K562 (cell line): ENCODE data around the gene ILF2. TPM values are rescaled to one million over a fixed set of nuclear protein-coding genes. Genes with fewer than 3 reads are reported as not detected.
A peak's percentile ranks its signal among the peaks of the same experiment; 100 is the strongest.

Experiments used
- ASH1L ChIP-seq: fragments of 450-650 bp; IDR thresholded peaks from 2 replicates; pipeline ENCODE4 v1.6.1; 2018; ENCODE audit warnings: borderline replicate concordance, mild to moderate bottlenecking, low read depth; ENCODE audit not compliant: partially characterized antibody
- COPS2 ChIP-seq: fragments of 450-650 bp; conservative IDR thresholded peaks from 2 replicates; pipeline ENCODE4 v1.6.1; 2016; ENCODE audit warnings: mild to moderate bottlenecking, moderate library complexity
- DMBX1 ChIP-seq: fragments of 250-450 bp; sonication (Bioruptor Pico); IDR thresholded peaks from 2 replicates; pipeline ENCODE4 v1.8.0; 2022; ENCODE audit warnings: inconsistent platforms, mild to moderate bottlenecking, moderate library complexity, borderline replicate concordance
- EWSR1 ChIP-seq: fragments of 450-650 bp; IDR thresholded peaks from 2 replicates; pipeline ENCODE4 v1.6.1; 2018; ENCODE audit warnings: borderline replicate concordance, mild to moderate bottlenecking, low read depth, moderate library complexity; ENCODE audit not compliant: partially characterized antibody
- GABPA ChIP-seq: fragments of 200-800 bp; sonication (Bioruptor generic); conservative IDR thresholded peaks from 2 replicates; pipeline ENCODE4 v1.6.1; 2016; ENCODE audit warnings: low read depth, missing genetic modification characterization, missing compliant biosample characterization
- HDAC1 ChIP-seq, 2 experiments: fragments of 450-650 bp; IDR thresholded peaks; 2 replicates each; pipeline ENCODE4 v1.6.1; 2016 to 2017; ENCODE audit warnings: inconsistent platforms in 1 of 2, mild to moderate bottlenecking in 1 of 2, moderate library complexity in 1 of 2
- HMGN3 ChIP-seq: IDR thresholded peaks from 2 replicates; pipeline ENCODE4 v1.6.1; 2011; ENCODE audit warnings: borderline replicate concordance, low read depth, mild to moderate bottlenecking, mixed read lengths, low read length; ENCODE audit not compliant: insufficient read length; ENCODE audit errors: extremely low read depth
- KDM5B ChIP-seq: fragments of 200-600 bp; sonication (generic); IDR thresholded peaks from 2 replicates; pipeline ENCODE4 v1.6.1; 2012; ENCODE audit warnings: low read depth, mild to moderate bottlenecking, moderate library complexity, low read length, control low read depth, inconsistent platforms; ENCODE audit not compliant: insufficient replicate concordance
- KHSRP ChIP-seq: fragments of 450-650 bp; IDR thresholded peaks from 2 replicates; pipeline ENCODE4 v1.6.1; 2017
- MTA2 ChIP-seq: fragments of 450-650 bp; IDR thresholded peaks from 2 replicates; pipeline ENCODE4 v1.6.1; 2016; ENCODE audit warnings: low read depth
- MYC ChIP-seq, 2 experiments: fragments of 250-450 bp in 1 of 2; sonication (Bioruptor Pico) in 1 of 2; IDR thresholded peaks; 2 replicates each; pipeline versions ENCODE4 v1.5.1 to v1.6.1; 2012 to 2021; ENCODE audit warnings: low read depth in 2 of 2, borderline replicate concordance in 1 of 2, improper control_type of control experiment in 1 of 2, low read length in 1 of 2, mild to moderate bottlenecking in 1 of 2, moderate library complexity in 1 of 2
- NCOA4 ChIP-seq: fragments of 450-650 bp; IDR thresholded peaks from 2 replicates; pipeline ENCODE4 v1.6.1; 2018; ENCODE audit warnings: mild to moderate bottlenecking; ENCODE audit not compliant: partially characterized antibody
- NFIC ChIP-seq: fragments of 450-650 bp; IDR thresholded peaks from 2 replicates; pipeline ENCODE4 v1.6.1; 2017; ENCODE audit warnings: mild to moderate bottlenecking, inconsistent platforms
- POLR2A ChIP-seq: fragments of 450-650 bp; conservative IDR thresholded peaks from 2 replicates; pipeline ENCODE4 v1.6.1; 2016
- RUNX1 ChIP-seq: sonication (generic); IDR thresholded peaks from 2 replicates; pipeline ENCODE4 v1.6.1; 2016; ENCODE audit warnings: antibody characterized with exemption, low read depth
- SMAD4 ChIP-seq: fragments of 250-450 bp; sonication (Bioruptor Pico); conservative IDR thresholded peaks from 2 replicates; pipeline ENCODE4 v1.8.0; 2021; ENCODE audit warnings: inconsistent platforms, mild to moderate bottlenecking, moderate library complexity
- SRF ChIP-seq, 2 experiments: fragments of 250-450, 450-650 bp in 1 of 2; sonication (Bioruptor Pico) in 1 of 2; sonication (generic) in 1 of 2; formaldehyde crosslinking; IDR thresholded peaks; 2 replicates each; pipeline versions ENCODE4 v1.5.0 to v1.5.1; 2020 to 2022; ENCODE audit warnings: mild to moderate bottlenecking in 1 of 2, missing genetic modification reagents in 1 of 2
- ZNF197 ChIP-seq: fragments of 200-800 bp; sonication (Bioruptor generic); IDR thresholded peaks from 2 replicates; pipeline ENCODE4 v1.6.1; 2016; ENCODE audit warnings: low read depth, missing genetic modification characterization, missing compliant biosample characterization
- ZNF316 ChIP-seq: fragments of 450-650 bp; IDR thresholded peaks from 2 replicates; pipeline ENCODE4 v1.6.1; 2016
- polyA plus RNA-seq, 8 experiments: library from polyadenylated mRNA; depleted of rRNA in 4 of 8; stranded (reverse) in 5 of 8; unstranded in 3 of 8; fragments of >200 nt; fragmentation: Nextera tagmentation in 2 of 8; fragmentation: Illumina TruSeq in 1 of 8; extraction: Ambion mirVana in 2 of 8; extraction: Trizol in 1 of 8; gene quantifications; 2 replicates each; pipeline versions ENCODE4 v1.2.1 to v1.2.3, GENCODE V29; 2011 to 2014; ENCODE audit warnings: inconsistent platforms in 1 of 8, missing spikeins in 1 of 8
- total RNA-seq, 7 experiments: library from RNA; depleted of rRNA in 6 of 7; stranded (reverse); fragments of >200 nt in 6 of 7; fragmentation: Illumina TruSeq in 2 of 7; extraction: Trizol in 2 of 7; gene quantifications; 2 replicates each; pipeline versions ENCODE4 v1.2.1 to v1.2.3, GENCODE V29; 2011 to 2021; ENCODE audit warnings: low replicate concordance in 1 of 7
- TF ChIP-seq, protein P1 (sequence below): sonication (generic); IDR thresholded peaks from 2 replicates; pipeline ENCODE4 v1.6.1; 2016
- TF ChIP-seq, protein P2 (sequence below): fragments of 450-650 bp; IDR thresholded peaks from 2 replicates; pipeline ENCODE4 v1.6.1; 2016; ENCODE audit warnings: borderline replicate concordance
- TF ChIP-seq, protein P3 (sequence below): fragments of 450-650 bp; IDR thresholded peaks from 2 replicates; pipeline ENCODE4 v1.6.1; 2016; ENCODE audit warnings: mild to moderate bottlenecking
- TF ChIP-seq, protein P4 (sequence below): fragments of 250-450 bp; sonication (Bioruptor Pico); IDR thresholded peaks from 2 replicates; pipeline ENCODE4 v1.8.0; 2021; ENCODE audit warnings: borderline replicate concordance, mild to moderate bottlenecking, moderate library complexity; ENCODE audit not compliant: poor library complexity, severe bottlenecking
- TF ChIP-seq, protein P5 (sequence below): fragments of 250-450 bp; sonication (Bioruptor Pico); IDR thresholded peaks from 2 replicates; pipeline ENCODE4 v1.9.0; 2021; ENCODE audit warnings: mild to moderate bottlenecking

The ILF2 gene
- total and polyA plus RNA-seq, 9 of the 15 experiments (the other 6 are each of a cell fraction or from before 2014, with no cell fraction given) = 282 to 726 (median 474) TPM

DNA sequence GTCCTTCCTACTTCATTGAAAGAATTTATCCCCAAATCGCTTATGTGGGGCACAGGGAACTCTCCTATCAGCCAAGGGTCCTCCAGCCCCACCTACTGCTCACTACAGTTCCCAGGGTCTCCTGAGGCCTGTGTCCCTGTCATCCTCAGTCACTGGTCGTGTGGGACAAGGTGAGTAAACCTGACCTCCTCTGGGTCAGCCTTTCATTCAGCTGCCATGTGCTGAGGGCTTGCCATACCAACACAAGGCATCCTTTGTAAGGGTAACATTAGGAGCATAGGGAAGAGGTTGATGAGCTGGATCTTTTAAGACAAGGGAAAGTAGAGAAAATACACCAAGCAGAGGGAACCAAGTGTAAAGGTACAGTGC, 23.5 kb downstream of the ILF2 start (continued):
- TF ChIP-seq, protein P1, sequence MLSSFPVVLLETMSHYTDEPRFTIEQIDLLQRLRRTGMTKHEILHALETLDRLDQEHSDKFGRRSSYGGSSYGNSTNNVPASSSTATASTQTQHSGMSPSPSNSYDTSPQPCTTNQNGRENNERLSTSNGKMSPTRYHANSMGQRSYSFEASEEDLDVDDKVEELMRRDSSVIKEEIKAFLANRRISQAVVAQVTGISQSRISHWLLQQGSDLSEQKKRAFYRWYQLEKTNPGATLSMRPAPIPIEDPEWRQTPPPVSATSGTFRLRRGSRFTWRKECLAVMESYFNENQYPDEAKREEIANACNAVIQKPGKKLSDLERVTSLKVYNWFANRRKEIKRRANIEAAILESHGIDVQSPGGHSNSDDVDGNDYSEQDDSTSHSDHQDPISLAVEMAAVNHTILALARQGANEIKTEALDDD = no peak
- TF ChIP-seq RUNX1 (no peak), KHSRP (no peak; the same call in 1 of the 2 replicates), MTA2 (no peak), GABPA (no peak), MYC (IDR thresholded peaks at IDR 0.05; ENCODE audit: low read depth, low read length) (no peak), MYC (CRISPR knock-in tag; IDR thresholded peaks at IDR 0.05; ENCODE audit: borderline replicate concordance, low read depth) (no peak), COPS2 (no peak), SRF (CRISPR knock-in tag; IDR thresholded peaks at IDR 0.05) (no peak), POLR2A (peak; percentile 82), DMBX1 (no peak), ZNF197 (CRISPR knock-in tag) (no peak), KDM5B (no peak), HMGN3 (no peak), SMAD4 (no peak), ZNF316 (no peak), NFIC (0 out of 2 replicates have a peak, but pooled peaks have one; percentile 11), HDAC1 (IDR thresholded peaks at IDR 0.05) (no peak), ASH1L (no peak), EWSR1 (peak; percentile 11), NCOA4 (no peak)
- TF ChIP-seq, protein P2, sequence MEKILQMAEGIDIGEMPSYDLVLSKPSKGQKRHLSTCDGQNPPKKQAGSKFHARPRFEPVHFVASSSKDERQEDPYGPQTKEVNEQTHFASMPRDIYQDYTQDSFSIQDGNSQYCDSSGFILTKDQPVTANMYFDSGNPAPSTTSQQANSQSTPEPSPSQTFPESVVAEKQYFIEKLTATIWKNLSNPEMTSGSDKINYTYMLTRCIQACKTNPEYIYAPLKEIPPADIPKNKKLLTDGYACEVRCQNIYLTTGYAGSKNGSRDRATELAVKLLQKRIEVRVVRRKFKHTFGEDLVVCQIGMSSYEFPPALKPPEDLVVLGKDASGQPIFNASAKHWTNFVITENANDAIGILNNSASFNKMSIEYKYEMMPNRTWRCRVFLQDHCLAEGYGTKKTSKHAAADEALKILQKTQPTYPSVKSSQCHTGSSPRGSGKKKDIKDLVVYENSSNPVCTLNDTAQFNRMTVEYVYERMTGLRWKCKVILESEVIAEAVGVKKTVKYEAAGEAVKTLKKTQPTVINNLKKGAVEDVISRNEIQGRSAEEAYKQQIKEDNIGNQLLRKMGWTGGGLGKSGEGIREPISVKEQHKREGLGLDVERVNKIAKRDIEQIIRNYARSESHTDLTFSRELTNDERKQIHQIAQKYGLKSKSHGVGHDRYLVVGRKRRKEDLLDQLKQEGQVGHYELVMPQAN = no peak
- TF ChIP-seq, protein P3, sequence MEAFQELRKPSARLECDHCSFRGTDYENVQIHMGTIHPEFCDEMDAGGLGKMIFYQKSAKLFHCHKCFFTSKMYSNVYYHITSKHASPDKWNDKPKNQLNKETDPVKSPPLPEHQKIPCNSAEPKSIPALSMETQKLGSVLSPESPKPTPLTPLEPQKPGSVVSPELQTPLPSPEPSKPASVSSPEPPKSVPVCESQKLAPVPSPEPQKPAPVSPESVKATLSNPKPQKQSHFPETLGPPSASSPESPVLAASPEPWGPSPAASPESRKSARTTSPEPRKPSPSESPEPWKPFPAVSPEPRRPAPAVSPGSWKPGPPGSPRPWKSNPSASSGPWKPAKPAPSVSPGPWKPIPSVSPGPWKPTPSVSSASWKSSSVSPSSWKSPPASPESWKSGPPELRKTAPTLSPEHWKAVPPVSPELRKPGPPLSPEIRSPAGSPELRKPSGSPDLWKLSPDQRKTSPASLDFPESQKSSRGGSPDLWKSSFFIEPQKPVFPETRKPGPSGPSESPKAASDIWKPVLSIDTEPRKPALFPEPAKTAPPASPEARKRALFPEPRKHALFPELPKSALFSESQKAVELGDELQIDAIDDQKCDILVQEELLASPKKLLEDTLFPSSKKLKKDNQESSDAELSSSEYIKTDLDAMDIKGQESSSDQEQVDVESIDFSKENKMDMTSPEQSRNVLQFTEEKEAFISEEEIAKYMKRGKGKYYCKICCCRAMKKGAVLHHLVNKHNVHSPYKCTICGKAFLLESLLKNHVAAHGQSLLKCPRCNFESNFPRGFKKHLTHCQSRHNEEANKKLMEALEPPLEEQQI = no peak
- TF ChIP-seq, protein P4, sequence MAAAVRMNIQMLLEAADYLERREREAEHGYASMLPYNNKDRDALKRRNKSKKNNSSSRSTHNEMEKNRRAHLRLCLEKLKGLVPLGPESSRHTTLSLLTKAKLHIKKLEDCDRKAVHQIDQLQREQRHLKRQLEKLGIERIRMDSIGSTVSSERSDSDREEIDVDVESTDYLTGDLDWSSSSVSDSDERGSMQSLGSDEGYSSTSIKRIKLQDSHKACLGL (CRISPR knock-in tag) = no peak
- TF ChIP-seq, protein P5, sequence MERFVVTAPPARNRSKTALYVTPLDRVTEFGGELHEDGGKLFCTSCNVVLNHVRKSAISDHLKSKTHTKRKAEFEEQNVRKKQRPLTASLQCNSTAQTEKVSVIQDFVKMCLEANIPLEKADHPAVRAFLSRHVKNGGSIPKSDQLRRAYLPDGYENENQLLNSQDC = no peak
